Panc1 (cell line): Measurements from ENCODE around the gene TMEM151B. TPM values are rescaled to one million over a fixed set of nuclear protein-coding genes. Genes with fewer than 3 reads are reported as not detected.

Experiments used
- ATAC-seq: fragments of 200-7000 bp; cut with Tn5 transposase; 2 replicates; pipeline ENCODE4 v1.9.1; 2020; ENCODE audit warnings: mild to moderate bottlenecking, moderate library complexity
- BruUV-seq: library from RNA; stranded (reverse); fragments of 400-500 nt; replicated peaks from 2 replicates; lab custom pipeline; 2021; lab: Mats Ljungman, UMichigan
- CTCF ChIA-PET: fragments of 300-600 bp; sonication (Branson Sonifier 250); formaldehyde crosslinking; loops from one replicate; lab custom pipeline; 2022; ENCODE audit warnings: antibody characterized with exemption; lab: Charles Lee
- POLR2A ChIA-PET: fragments of 300-600 bp; sonication (Branson Sonifier 250); formaldehyde crosslinking; loops from one replicate; lab custom pipeline; 2022; ENCODE audit warnings: antibody characterized with exemption; lab: Charles Lee
- DNase-seq: peaks from one replicate; pipeline ENCODE4 v3.0.0-alpha.2; 2010; ENCODE audit warnings: low read depth, low spot score
- H3K27ac ChIP-seq: 2 replicates; pipeline ENCODE4 v1.5.1; 2011; ENCODE audit warnings: mild to moderate bottlenecking, low read length, inconsistent platforms
- H3K27me3 ChIP-seq: fragments of 200-500 bp; sonication (Bioruptor generic); 2 replicates; pipeline ENCODE4 v1.6.0; 2014; ENCODE audit warnings: low read length, inconsistent platforms; ENCODE audit not compliant: control insufficient read depth, insufficient read depth
- H3K36me3 ChIP-seq: fragments of 200-500 bp; sonication (Bioruptor generic); 2 replicates; pipeline ENCODE4 v1.5.1; 2014; ENCODE audit warnings: inconsistent platforms, mild to moderate bottlenecking, low read length, moderate library complexity; ENCODE audit not compliant: control insufficient read depth, insufficient read depth
- H3K4me1 ChIP-seq: 2 replicates; pipeline ENCODE4 v1.5.1; 2011; ENCODE audit warnings: inconsistent platforms, mild to moderate bottlenecking, low read length, moderate library complexity; ENCODE audit not compliant: control insufficient read depth, insufficient read depth
- H3K4me3 ChIP-seq, 2 experiments: 2 replicates each; pipeline ENCODE4 v1.5.1; 2011 to 2012; ENCODE audit warnings: low read depth in 2 of 2, low read length in 2 of 2, mild to moderate bottlenecking in 2 of 2, inconsistent platforms in 1 of 2, moderate library complexity in 1 of 2
- H3K9me3 ChIP-seq: fragments of 200-500 bp; sonication (Bioruptor generic); 2 replicates; pipeline ENCODE4 v1.5.1; 2014; ENCODE audit warnings: low read depth, mild to moderate bottlenecking, inconsistent platforms, low read length, moderate library complexity; ENCODE audit not compliant: control insufficient read depth, insufficient read depth
- POLR2AphosphoS5 ChIP-seq: IDR thresholded peaks from 2 replicates; pipeline ENCODE4 v1.6.1; 2012; ENCODE audit warnings: mild to moderate bottlenecking, low read depth, low read length, moderate library complexity
- REST ChIP-seq, 2 experiments: IDR thresholded peaks; 2 replicates each; pipeline ENCODE4 v1.6.1; 2011 to 2012; ENCODE audit warnings: low read depth in 2 of 2, control low read depth in 1 of 2, low read length in 1 of 2, mild to moderate bottlenecking in 1 of 2, moderate library complexity in 1 of 2; ENCODE audit not compliant: insufficient read depth in 1 of 2
- SIN3A ChIP-seq: IDR thresholded peaks from 2 replicates; pipeline ENCODE4 v1.6.1; 2012; ENCODE audit warnings: low read depth, mild to moderate bottlenecking, low read length, moderate library complexity, borderline replicate concordance; ENCODE audit not compliant: insufficient read depth
- TCF7L2 ChIP-seq: IDR thresholded peaks from 2 replicates; pipeline ENCODE4 v1.6.1; 2011; ENCODE audit warnings: mild to moderate bottlenecking, low read depth, low read length, inconsistent platforms
- in situ Hi-C: cut with HindIII; loops from 2 replicates; pipeline ENCODE4 v1.10.0; 2016; ENCODE audit warnings: low sequenced_read_pairs, low pct_unique_long_range_greater_than_20kb
- intact Hi-C: fragments of 100-400 bp; cut with micrococcal nuclease; formaldehyde crosslinking; loops from one replicate; pipeline ENCODE4 v1.10.0; 2022; ENCODE audit not compliant: unreplicated experiment
- total RNA-seq: library from RNA; stranded (reverse); gene quantifications from one replicate; pipeline ENCODE4 v1.2.1, GENCODE V29; 2021; ENCODE audit not compliant: unreplicated experiment
- TF ChIP-seq, protein P1 (sequence below): fragments of 450-650 bp; IDR thresholded peaks from 2 replicates; pipeline ENCODE4 v1.5.1; 2017; ENCODE audit warnings: mild to moderate bottlenecking

Gene TMEM151B
- total RNA-seq, 1 experiment from 2014 or later: 0.18 TPM

- DNase-seq (no peak), ATAC-seq (no peak)
- Histone ChIP-seq H3K36me3 (peaks cover 7% of the 10 kb centered on the region), H3K27ac (peak overlapping the region; percentile 92), H3K9me3 (no peaks in the 10 kb centered on the region), H3K4me1 (peaks cover 60% of the 10 kb centered on the region), H3K27me3 (no peaks in the 10 kb centered on the region), H3K4me3 (no peak overlapping the region)
- CTCF ChIA-PET: no interaction called here
- in situ Hi-C loops: no loop called here
- BruUV-seq: no TSS peak
- POLR2A ChIA-PET: no interaction called here
- intact Hi-C loops: loop anchor here (5.0 kb wide), 1 partner anchor 131 kb away; no protein-coding TSS in a partner anchor
- TF ChIP-seq REST (IDR thresholded peaks at IDR 0.05; ENCODE audit: insufficient read depth in 1 of 2, low read depth in 2 of 2, low read length in 1 of 2) (no peak), POLR2AphosphoS5 (no peak), SIN3A (no peak)
- TF ChIP-seq, protein P1, sequence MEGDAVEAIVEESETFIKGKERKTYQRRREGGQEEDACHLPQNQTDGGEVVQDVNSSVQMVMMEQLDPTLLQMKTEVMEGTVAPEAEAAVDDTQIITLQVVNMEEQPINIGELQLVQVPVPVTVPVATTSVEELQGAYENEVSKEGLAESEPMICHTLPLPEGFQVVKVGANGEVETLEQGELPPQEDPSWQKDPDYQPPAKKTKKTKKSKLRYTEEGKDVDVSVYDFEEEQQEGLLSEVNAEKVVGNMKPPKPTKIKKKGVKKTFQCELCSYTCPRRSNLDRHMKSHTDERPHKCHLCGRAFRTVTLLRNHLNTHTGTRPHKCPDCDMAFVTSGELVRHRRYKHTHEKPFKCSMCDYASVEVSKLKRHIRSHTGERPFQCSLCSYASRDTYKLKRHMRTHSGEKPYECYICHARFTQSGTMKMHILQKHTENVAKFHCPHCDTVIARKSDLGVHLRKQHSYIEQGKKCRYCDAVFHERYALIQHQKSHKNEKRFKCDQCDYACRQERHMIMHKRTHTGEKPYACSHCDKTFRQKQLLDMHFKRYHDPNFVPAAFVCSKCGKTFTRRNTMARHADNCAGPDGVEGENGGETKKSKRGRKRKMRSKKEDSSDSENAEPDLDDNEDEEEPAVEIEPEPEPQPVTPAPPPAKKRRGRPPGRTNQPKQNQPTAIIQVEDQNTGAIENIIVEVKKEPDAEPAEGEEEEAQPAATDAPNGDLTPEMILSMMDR: no peak
Observed at GRCh38 chr6:44232676-44233566, 37.3 kb upstream of the TMEM151B start.

GRCh38 chr6:44233567-44234100 is 36.6 kb upstream of the TMEM151B start:
- DNase-seq (no peak), ATAC-seq (no peak)
- TF ChIP-seq, protein P1: no peak
- TF ChIP-seq TCF7L2 (no peak), REST (IDR thresholded peaks at IDR 0.05; ENCODE audit: insufficient read depth in 1 of 2, low read depth in 2 of 2, low read length in 1 of 2) (no peak), POLR2AphosphoS5 (no peak), SIN3A (no peak)
- intact Hi-C loops: loop anchor here (1.0 to 5.0 kb wide), 2 partner anchors 9 to 131 kb away; no protein-coding TSS in a partner anchor
- CTCF ChIA-PET: interaction anchor here (0.6 to 1.7 kb wide), 6 partner anchors 9 to 658 kb away, joined by 3 to 11 read pairs (median 4); partner anchors contain the start of genes POLH and XPO5
- in situ Hi-C loops: no loop called here
- Histone ChIP-seq H3K4me1 (peaks cover 61% of the 10 kb centered on the region), H3K36me3 (peaks cover 7% of the 10 kb centered on the region), H3K4me3 (no peak overlapping the region), H3K27ac (peak overlapping the region; percentile 92), H3K9me3 (no peaks in the 10 kb centered on the region), H3K27me3 (no peaks in the 10 kb centered on the region)
- TSS peak; percentile 43 for BruUV-seq
- POLR2A ChIA-PET: no interaction called here
